HG03342 (cell line): ENCODE measurements around the gene HERPUD2.
"Not testable (repeated sequence)": the region's sequence is repeated elsewhere in the genome, so short reads cannot be mapped to it uniquely, and the experiment has no call there.

Experiments
- ATAC-seq: cut with Tn5 transposase; IDR thresholded peaks from one replicate; pipeline ENCODE4 v1.9.1; 2021; ENCODE audit warnings: mild to moderate bottlenecking, moderate library complexity; ENCODE audit not compliant: unreplicated experiment

HERPUD2 gene

DNA sequence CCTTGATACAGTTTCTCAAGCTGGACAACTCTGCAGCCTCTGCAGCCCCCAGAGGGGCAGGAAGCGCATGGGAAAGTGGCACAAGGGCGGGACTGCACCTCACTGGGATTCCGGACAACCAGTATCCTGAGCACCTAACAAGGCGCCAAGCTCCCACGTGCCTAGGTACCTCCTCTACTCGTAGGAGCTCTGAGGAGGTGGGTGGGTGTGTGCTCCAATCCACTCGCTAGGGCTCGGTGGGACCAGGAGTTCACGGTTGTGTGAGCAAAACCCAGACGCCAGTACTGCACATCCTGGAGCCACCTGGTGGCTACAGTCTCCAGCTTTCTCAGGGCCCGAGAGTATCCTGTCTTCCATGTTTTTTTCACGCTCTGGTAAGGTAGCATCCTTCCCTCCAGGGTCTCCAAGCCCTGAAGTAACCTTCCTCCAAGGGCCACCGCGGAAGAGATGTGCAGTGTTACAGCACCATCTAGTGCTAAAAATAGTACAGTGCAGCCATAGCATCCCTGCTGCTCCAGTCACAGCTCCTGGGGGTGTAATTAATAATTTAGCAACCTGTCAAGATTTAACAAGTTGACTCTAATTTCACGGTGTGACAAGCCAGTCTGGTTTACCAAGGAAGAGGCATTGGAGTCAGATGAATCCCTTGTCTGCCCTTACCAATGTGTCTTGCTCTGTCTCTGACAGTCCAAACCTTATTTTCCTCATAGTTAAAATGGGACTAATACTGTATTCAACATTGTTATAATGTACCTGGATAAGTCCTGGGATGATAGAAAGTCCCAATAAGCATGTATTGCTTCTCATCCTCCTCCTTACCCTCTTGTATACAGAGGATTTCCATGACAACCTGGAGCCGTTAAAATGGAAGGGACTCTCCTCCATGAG lies 70.4 kb downstream of the HERPUD2 start:
- ATAC-seq: peak; percentile 83

DNA sequence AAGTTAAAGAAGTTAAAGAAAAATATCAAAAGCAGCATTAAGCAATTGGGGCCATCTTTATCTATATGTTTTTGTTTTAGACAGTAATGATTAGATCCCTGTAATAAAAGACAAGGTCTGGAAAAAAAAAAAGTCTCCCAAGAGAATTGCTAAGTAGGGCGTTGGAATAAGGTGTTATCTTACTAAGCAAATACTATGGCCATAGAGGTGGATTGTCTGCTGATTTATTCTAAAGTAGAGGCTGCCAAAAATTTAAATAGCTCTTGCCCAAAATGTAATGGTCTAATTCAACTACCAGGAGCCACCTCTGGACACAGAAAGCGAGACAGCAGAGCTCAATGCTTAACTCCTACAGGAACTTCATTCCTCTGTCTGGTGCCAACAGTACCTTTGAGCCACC lies 71.6 kb downstream of the HERPUD2 start:
- ATAC-seq: no peak

DNA sequence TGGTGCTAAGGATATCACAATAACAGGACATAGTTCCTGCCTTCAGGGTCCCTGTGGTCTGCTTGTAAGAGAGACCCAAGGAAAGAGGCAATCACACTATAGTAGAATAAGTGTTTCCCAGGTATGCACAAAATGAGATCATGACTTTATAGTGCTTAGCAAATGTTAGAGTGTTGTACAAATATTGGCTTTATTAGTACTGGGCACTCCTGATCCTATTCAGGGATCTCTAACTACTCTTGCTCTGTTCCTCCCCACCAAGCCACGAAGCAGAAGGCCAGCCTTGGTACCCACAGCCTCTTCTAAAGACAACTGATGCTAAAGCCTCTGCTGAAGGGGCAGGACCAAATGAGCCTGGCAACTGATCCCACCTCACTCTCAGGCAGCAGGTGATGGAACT lies 75.1 kb downstream of the HERPUD2 start:
- ATAC-seq: no peak

GRCh38 chr7:35617041-35617440 lies 77.9 kb downstream of the HERPUD2 start:
- ATAC-seq: no peak

DNA sequence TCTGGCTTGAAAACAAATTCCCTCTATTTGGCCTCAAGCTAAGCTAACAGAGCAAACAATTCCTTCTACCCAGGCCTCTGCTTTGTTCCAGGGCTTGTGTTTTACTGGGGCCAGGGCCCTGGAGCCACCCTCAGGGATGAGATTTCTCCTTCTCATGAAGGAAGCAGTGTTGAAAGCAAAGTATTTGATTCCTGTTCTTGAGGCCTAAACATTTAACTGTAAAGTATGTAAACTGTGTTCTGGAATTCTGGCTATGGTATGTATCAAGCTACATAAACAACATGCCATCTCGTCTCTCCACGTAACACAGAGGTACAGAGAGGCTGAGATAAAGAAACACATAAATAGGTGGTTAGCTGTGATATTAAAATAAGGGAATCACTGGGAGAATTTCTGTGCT lies 81.8 kb downstream of the HERPUD2 start:
- ATAC-seq: no peak

DNA sequence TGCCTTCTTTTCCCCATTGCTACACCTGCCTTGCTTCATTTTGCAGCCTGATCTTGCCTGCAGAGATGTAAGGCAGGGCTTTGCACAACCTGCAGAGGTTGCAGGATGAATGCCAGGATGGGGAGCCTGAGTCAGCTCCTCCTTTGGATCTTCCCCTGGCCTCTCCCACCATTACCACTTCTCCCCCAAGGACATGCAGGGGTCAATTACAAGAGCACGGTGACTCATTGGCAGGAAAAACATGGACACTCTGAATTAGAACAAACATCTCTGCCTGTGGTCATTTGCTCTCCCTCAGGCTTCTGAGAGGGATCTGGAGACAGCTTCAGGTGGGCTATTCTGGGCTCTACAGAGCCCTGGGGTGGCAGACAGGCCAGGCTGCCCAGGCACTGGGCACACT lies 89.2 kb downstream of the HERPUD2 start:
- ATAC-seq: no peak

DNA sequence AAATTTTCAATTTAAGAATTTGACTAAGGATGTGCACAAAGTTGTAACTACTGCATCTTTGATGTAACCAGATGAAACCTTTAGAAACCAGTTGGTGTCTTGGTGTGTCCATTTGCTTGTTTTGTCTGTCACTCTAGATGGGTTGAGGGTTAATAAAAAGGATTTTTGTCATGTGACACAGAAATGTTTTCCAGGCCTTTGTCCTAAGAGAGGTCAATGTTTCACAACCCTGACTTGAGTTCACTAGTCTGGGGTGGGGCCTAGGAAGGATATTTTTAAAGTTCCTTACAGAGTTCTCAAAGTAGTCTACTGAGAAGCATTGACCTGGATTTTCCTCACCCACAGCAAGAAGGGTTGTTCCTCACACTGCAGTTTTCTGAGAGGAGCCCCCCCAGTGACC lies 90.3 kb downstream of the HERPUD2 start:
- ATAC-seq: no peak

- ATAC-seq: no peak
Measured at GRCh38 chr7:35599645-35600044, 95.3 kb downstream of the HERPUD2 start.

DNA sequence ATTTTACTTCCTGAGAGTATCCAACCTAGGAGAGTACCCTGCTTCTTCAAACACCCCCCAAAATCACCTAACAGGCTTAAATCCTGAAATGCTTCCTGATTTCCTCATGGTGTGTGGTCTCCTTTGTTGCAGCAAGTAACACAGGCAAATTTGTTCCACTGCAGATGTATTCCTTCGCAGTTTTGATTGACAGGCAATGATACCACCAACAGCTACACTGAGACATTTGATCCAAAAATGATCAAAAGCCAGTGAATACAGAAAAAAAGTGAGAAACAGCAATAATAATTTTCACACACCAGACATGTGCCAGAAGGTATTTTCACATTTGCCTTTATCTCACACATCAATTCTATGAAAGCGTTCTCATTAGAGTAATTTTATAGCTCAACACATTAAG lies 95.9 kb downstream of the HERPUD2 start:
- no peak for ATAC-seq

- ATAC-seq: no peak
Measured at GRCh38 chr7:35596061-35596460, 98.9 kb downstream of the HERPUD2 start.

DNA sequence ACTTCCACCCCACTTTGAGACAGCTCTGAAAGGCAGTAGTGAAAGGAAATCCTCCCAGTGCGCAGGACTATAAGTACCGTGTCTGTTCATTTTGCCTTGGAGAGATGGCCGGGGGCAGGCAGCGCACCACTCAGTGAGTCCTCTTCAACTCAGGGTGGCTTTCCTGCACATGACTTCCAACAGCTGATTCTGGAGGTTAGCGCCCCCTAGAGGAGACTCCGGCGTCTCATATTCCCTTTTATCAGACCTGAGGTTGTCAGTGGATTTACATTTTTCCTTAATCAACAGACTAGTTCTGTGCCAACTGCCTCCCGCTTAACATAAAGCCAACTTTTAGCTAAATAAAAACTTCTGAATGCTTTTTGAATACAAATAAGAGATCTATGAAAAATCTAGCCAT lies 101.0 kb downstream of the HERPUD2 start:
- ATAC-seq: no peak

DNA sequence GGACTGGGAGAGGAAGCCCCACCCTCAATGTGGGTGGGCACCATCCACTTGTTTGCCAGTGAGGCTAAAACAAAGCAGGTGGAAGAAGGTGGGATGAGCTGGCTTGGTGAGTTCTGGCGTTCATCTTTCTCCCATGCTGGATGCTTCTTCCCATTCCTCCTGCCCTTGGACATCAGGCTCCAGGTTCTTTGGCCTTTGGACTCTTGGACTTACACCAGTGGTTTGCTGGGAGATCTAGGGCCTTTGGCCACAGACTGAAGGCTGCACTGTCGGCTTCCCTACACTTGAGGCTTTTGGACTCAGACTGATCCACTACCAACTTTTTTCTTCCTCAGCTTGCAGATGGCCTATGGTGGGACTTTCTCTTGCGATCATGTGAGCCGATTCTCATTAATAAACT lies 106.3 kb downstream of the HERPUD2 start:
- ATAC-seq: no peak

DNA sequence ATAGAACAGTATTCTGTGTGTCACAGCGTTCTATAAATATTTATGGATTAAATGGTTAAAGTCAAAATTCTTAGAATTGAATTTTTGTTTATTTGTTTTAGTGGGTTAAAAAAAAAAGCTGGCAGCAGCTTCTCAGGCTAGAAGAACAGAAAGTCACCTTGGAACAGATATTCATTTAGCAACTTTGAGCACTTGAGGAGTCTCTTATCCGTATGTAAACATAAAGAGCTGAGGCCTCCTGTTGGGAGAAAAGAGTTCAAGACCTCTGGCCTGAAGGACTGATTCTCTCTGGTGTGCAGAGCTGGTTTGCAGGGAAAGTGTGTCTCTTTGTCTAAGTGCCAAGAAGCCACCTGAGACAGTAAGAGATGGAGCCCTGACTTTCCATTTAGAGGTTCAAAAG lies 109.9 kb downstream of the HERPUD2 start:
- no peak for ATAC-seq

- ATAC-seq: not testable (repeated sequence)
Measured at GRCh38 chr7:35584533-35584932, 110.4 kb downstream of the HERPUD2 start.
